ENCODE measurements around the gene ZFAND3.

The ZFAND3 gene

GRCh38 chr6:38174806-38175495 lies 355.4 kb downstream of the ZFAND3 start:
- no peak for DNase-seq

GRCh38 chr6:38175786-38176185 lies 356.3 kb downstream of the ZFAND3 start:
- no peak for DNase-seq

GRCh38 chr6:38176797-38177751 lies 357.5 kb downstream of the ZFAND3 start:
- DNase-seq: no peak

GRCh38 chr6:38177882-38178583 lies 358.5 kb downstream of the ZFAND3 start:
- DNase-seq: no peak

GRCh38 chr6:38178584-38178886 lies 359.0 kb downstream of the ZFAND3 start:
- DNase-seq: no peak

- DNase-seq: no peak
Observed at GRCh38 chr6:38179300-38179699, 359.8 kb downstream of the ZFAND3 start.

GRCh38 chr6:38179794-38180430 lies 360.4 kb downstream of the ZFAND3 start:
- no peak for DNase-seq

- no peak for DNase-seq
Observed at GRCh38 chr6:38180586-38180985, 361.1 kb downstream of the ZFAND3 start.

GRCh38 chr6:38182426-38182825 lies 362.9 kb downstream of the ZFAND3 start:
- DNase-seq: no peak

- DNase-seq: no peak
Observed at GRCh38 chr6:38183856-38184584, 364.5 kb downstream of the ZFAND3 start.

- no peak for DNase-seq
Observed at GRCh38 chr6:38184585-38185080, 365.1 kb downstream of the ZFAND3 start.

GRCh38 chr6:38185244-38185643 lies 365.7 kb downstream of the ZFAND3 start:
- DNase-seq: no peak

- no peak for DNase-seq
Observed at GRCh38 chr6:38185752-38186151, 366.2 kb downstream of the ZFAND3 start.

- DNase-seq: no peak
Observed at GRCh38 chr6:38187325-38187724, 367.8 kb downstream of the ZFAND3 start.

- no peak for DNase-seq
Observed at GRCh38 chr6:38187811-38188590, 368.5 kb downstream of the ZFAND3 start.

GRCh38 chr6:38188677-38189335 lies 369.3 kb downstream of the ZFAND3 start:
- no peak for DNase-seq

- no peak for DNase-seq
Observed at GRCh38 chr6:38191418-38191817, 371.9 kb downstream of the ZFAND3 start.

- DNase-seq: no peak
Observed at GRCh38 chr6:38192011-38192410, 372.5 kb downstream of the ZFAND3 start.

GRCh38 chr6:38192487-38192886 lies 373.0 kb downstream of the ZFAND3 start:
- no peak for DNase-seq

GRCh38 chr6:38193051-38193450 lies 373.5 kb downstream of the ZFAND3 start:
- DNase-seq: no peak
